ENCODE results near the gene LY6G6D. TPM values are rescaled to one million over a fixed set of nuclear protein-coding genes. Genes with fewer than 3 reads are reported as not detected.

The LY6G6D gene
- total RNA-seq (not detected), polyA plus RNA-seq (not detected)
- long read RNA-seq, donor 1, result 0 reads
- long read RNA-seq, donor 2, result 0 reads
- long read RNA-seq, donor 3, result 0 reads
- long read RNA-seq, donor 4, result 0 reads

- Histone ChIP-seq H3K4me1 (ENCODE audit: control insufficient read depth, insufficient read depth, low read length) (no peaks in the 10 kb centered on the region), H3K27me3 (ENCODE audit: control insufficient read depth, insufficient read depth) (no peaks in the 10 kb centered on the region), H3K4me3 (ENCODE audit: low read length) (no peak within 1 kb of the TSS), H3K27ac (ENCODE audit: low read length) (no peak within 1 kb of the TSS), H3K9me3 (ENCODE audit: control insufficient read depth, low read length) (no peaks in the 10 kb centered on the region)
- WGBS, result 72% methylated on average over 16 of the region's 16 CpGs
- intact Hi-C loops (cut with DNase I), result no loop called here
- DNase-seq (no peak), ATAC-seq (no peak)
These were observed at the start of gene LY6G6D for GRCh38 chr6:31715022-31715958. Gene LY6G6D, plus strand, starts transcription at chr6:31715348. Its CDS starts 8 bp downstream, at chr6:31715356.

GRCh38 chr6:31665501-31666336 is 49.4 kb upstream of the LY6G6D start, which contains the start of gene CSNK2B:
Gene CSNK2B, plus strand, starts transcription at chr6:31666080. Its CDS starts 752 bp downstream, at chr6:31666832.
- ATAC-seq (peak; percentile 93 to 94), DNase-seq (peak; percentile 99 to 100 (median 99))
- Histone ChIP-seq H3K4me1 (ENCODE audit: control insufficient read depth, insufficient read depth, low read length) (peaks cover 3% of the 10 kb centered on the region), H3K27me3 (ENCODE audit: control insufficient read depth, insufficient read depth) (no peaks in the 10 kb centered on the region), H3K9me3 (ENCODE audit: control insufficient read depth, low read length) (no peaks in the 10 kb centered on the region), H3K27ac (ENCODE audit: low read length) (peak within 1 kb of the TSS; percentile 98), H3K4me3 (ENCODE audit: low read length) (peak within 1 kb of the TSS; percentile 90)
- intact Hi-C loops (cut with DNase I), result loop anchor here in 1 of 4 donors (5.0 to 10.0 kb wide), 2 partner anchors 62 to 1309 kb away; partner anchors contain the start of gene DDAH2
- under 1% methylated on average over 63 of the region's 63 CpGs for WGBS

GRCh38 chr6:31666337-31666965 is 48.7 kb upstream of the LY6G6D start:
- Histone ChIP-seq H3K4me3 (ENCODE audit: low read length) (peak overlapping the region; percentile 72), H3K9me3 (ENCODE audit: control insufficient read depth, low read length) (no peaks in the 10 kb centered on the region), H3K27me3 (ENCODE audit: control insufficient read depth, insufficient read depth) (no peaks in the 10 kb centered on the region), H3K27ac (ENCODE audit: low read length) (peak overlapping the region; percentile 80), H3K4me1 (ENCODE audit: control insufficient read depth, insufficient read depth, low read length) (peaks cover 3% of the 10 kb centered on the region)
- intact Hi-C loops (cut with DNase I), result loop anchor here in 1 of 4 donors (5.0 to 10.0 kb wide), 2 partner anchors 61 to 1308 kb away; partner anchors contain the start of gene DDAH2
- WGBS, result 3% methylated on average over 15 of the region's 15 CpGs
- DNase-seq (peak in 1 of 3 donors; percentile 47), ATAC-seq (no peak)

- no peaks in the 10 kb centered on the region for H3K9me3 ChIP-seq (ENCODE audit: control insufficient read depth, low read length)
- intact Hi-C loops (cut with DNase I), result loop anchor here in 1 of 4 donors (5.0 to 10.0 kb wide), 2 partner anchors 58 to 1305 kb away; partner anchors contain the start of gene DDAH2
- H3K27me3 ChIP-seq (ENCODE audit: control insufficient read depth, insufficient read depth), result no peaks in the 10 kb centered on the region
- 80% methylated on average over 8 of the region's 8 CpGs for WGBS
- H3K4me3 ChIP-seq (ENCODE audit: low read length), result no peak within 1 kb of the TSS
- no peak for ATAC-seq
- no peak within 1 kb of the TSS for H3K27ac ChIP-seq (ENCODE audit: low read length)
- no peaks in the 10 kb centered on the region for H3K4me1 ChIP-seq (ENCODE audit: control insufficient read depth, insufficient read depth, low read length)
- peak in 1 of 3 donors; percentile 45 for DNase-seq
These were observed 45.5 kb upstream of the LY6G6D start, which contains the start of gene LY6G5B for GRCh38 chr6:31669676-31670075. Gene LY6G5B, plus strand, starts transcription at chr6:31669976. Its CDS starts 975 bp downstream, at chr6:31670951.

- 82% methylated on average over 4 of the region's 4 CpGs for WGBS
- no peak overlapping the region for H3K4me3 ChIP-seq (ENCODE audit: low read length)
- DNase-seq (no peak), ATAC-seq (no peak)
- H3K9me3 ChIP-seq (ENCODE audit: control insufficient read depth, low read length), result no peaks in the 10 kb centered on the region
- intact Hi-C loops (cut with DNase I), result no loop called here
- H3K27me3 ChIP-seq (ENCODE audit: control insufficient read depth, insufficient read depth), result no peaks in the 10 kb centered on the region
- peaks cover 3% of the 10 kb centered on the region for H3K4me1 ChIP-seq (ENCODE audit: control insufficient read depth, insufficient read depth, low read length)
- no peak overlapping the region for H3K27ac ChIP-seq (ENCODE audit: low read length)
These were observed 38.7 kb upstream of the LY6G6D start for GRCh38 chr6:31676322-31676903.

- DNase-seq, result no peak
- no peaks in the 10 kb centered on the region for H3K9me3 ChIP-seq (ENCODE audit: control insufficient read depth, low read length)
- 58% methylated on average over 6 of the region's 6 CpGs for WGBS
- H3K27ac ChIP-seq (ENCODE audit: low read length), result no peak overlapping the region
- H3K4me1 ChIP-seq (ENCODE audit: control insufficient read depth, insufficient read depth, low read length), result peaks cover 3% of the 10 kb centered on the region
- intact Hi-C loops (cut with DNase I), result no loop called here
- H3K4me3 ChIP-seq (ENCODE audit: low read length), result no peak overlapping the region
- H3K27me3 ChIP-seq (ENCODE audit: control insufficient read depth, insufficient read depth), result no peaks in the 10 kb centered on the region
- ATAC-seq, result no peak
These were observed 38.2 kb upstream of the LY6G6D start for GRCh38 chr6:31676904-31677303.

- DNase-seq, result no peak
- peaks cover 3% of the 10 kb centered on the region for H3K4me1 ChIP-seq (ENCODE audit: control insufficient read depth, insufficient read depth, low read length)
- no peak for ATAC-seq
- no peaks in the 10 kb centered on the region for H3K9me3 ChIP-seq (ENCODE audit: control insufficient read depth, low read length)
- intact Hi-C loops (cut with DNase I), result no loop called here
- no peaks in the 10 kb centered on the region for H3K27me3 ChIP-seq (ENCODE audit: control insufficient read depth, insufficient read depth)
- H3K27ac ChIP-seq (ENCODE audit: low read length), result no peak overlapping the region
- no peak overlapping the region for H3K4me3 ChIP-seq (ENCODE audit: low read length)
- WGBS, result 76% methylated on average over 8 of the region's 8 CpGs
These were observed 37.2 kb upstream of the LY6G6D start for GRCh38 chr6:31677955-31678354.

GRCh38 chr6:31680226-31681134 is 34.7 kb upstream of the LY6G6D start, which contains the start of gene LY6G5C:
Gene LY6G5C, minus strand, starts transcription at chr6:31681067. Its CDS starts 694 bp downstream, at chr6:31680373.
- Histone ChIP-seq H3K4me1 (ENCODE audit: control insufficient read depth, insufficient read depth, low read length) (peaks cover 3% of the 10 kb centered on the region), H3K4me3 (ENCODE audit: low read length) (peak within 1 kb of the TSS; percentile 70), H3K9me3 (ENCODE audit: control insufficient read depth, low read length) (no peaks in the 10 kb centered on the region), H3K27me3 (ENCODE audit: control insufficient read depth, insufficient read depth) (no peaks in the 10 kb centered on the region), H3K27ac (ENCODE audit: low read length) (peak within 1 kb of the TSS; percentile 49)
- 12% methylated on average over 17 of the region's 17 CpGs for WGBS
- intact Hi-C loops (cut with DNase I), result loop anchor here in 3 of 4 donors (2.0 to 10.0 kb wide), 5 partner anchors 47 to 274 kb away; partner anchors contain the start of genes NELFE (in 2 of the 3), SKIC2 (in 2 of the 3), DDAH2 (in 1 of the 3) and NEU1 (in 1 of the 3)
- DNase-seq (peak; percentile 81 to 93 (median 91)), ATAC-seq (peak; percentile 82 to 86)

- Histone ChIP-seq H3K4me1 (ENCODE audit: control insufficient read depth, insufficient read depth, low read length) (peaks cover 3% of the 10 kb centered on the region), H3K9me3 (ENCODE audit: control insufficient read depth, low read length) (no peaks in the 10 kb centered on the region), H3K27me3 (ENCODE audit: control insufficient read depth, insufficient read depth) (no peaks in the 10 kb centered on the region), H3K4me3 (ENCODE audit: low read length) (peak overlapping the region; percentile 70), H3K27ac (ENCODE audit: low read length) (peak overlapping the region; percentile 49)
- intact Hi-C loops (cut with DNase I), result loop anchor here in 3 of 4 donors (2.0 to 10.0 kb wide), 5 partner anchors 46 to 274 kb away; partner anchors contain the start of genes NELFE (in 2 of the 3), SKIC2 (in 2 of the 3), DDAH2 (in 1 of the 3) and NEU1 (in 1 of the 3)
- peak; percentile 41 to 81 (median 80) for DNase-seq
- WGBS, result under 1% methylated on average over 40 of the region's 40 CpGs
- peak; percentile 65 to 68 for ATAC-seq
These were observed 33.9 kb upstream of the LY6G6D start for GRCh38 chr6:31681135-31681671.
